SHP77 (cell line): Measurements from ENCODE around the gene XYLT1.
"Not testable (repeated sequence)": the region's sequence is repeated elsewhere in the genome, so short reads cannot be mapped to it uniquely, and the experiment has no call there.

ENCODE experiments used
- DNase-seq, 2 experiments: peaks; one replicate each; lab custom pipeline; 2025; lab: John Stamatoyannopoulos, UW

The XYLT1 gene

GRCh38 chr16:17470908-17471718 is at the start of gene XYLT1:
Gene XYLT1, minus strand, starts transcription at chr16:17470960. Its CDS starts 164 bp downstream, at chr16:17470796.
- DNase-seq = no peak

DNA sequence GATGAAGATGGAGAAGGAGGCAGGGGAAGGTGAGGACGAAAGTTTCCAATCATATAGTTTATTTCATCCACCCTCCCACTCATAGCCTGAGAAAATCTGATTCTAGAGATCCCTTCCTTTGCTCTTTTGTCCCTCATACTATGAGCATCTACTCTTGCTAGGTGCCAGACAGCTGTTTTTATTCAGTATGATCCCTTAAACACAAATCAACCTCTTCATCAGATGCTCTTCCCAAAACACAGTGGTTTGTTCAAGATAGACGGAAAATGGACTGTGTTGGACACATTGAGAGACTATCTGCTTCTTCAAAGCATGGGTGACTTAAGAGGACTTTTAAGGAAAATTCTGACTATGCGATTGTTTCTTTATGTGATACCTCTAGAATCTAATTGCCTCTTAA is 49.4 kb upstream of the XYLT1 start:
- DNase-seq = no peak

DNA sequence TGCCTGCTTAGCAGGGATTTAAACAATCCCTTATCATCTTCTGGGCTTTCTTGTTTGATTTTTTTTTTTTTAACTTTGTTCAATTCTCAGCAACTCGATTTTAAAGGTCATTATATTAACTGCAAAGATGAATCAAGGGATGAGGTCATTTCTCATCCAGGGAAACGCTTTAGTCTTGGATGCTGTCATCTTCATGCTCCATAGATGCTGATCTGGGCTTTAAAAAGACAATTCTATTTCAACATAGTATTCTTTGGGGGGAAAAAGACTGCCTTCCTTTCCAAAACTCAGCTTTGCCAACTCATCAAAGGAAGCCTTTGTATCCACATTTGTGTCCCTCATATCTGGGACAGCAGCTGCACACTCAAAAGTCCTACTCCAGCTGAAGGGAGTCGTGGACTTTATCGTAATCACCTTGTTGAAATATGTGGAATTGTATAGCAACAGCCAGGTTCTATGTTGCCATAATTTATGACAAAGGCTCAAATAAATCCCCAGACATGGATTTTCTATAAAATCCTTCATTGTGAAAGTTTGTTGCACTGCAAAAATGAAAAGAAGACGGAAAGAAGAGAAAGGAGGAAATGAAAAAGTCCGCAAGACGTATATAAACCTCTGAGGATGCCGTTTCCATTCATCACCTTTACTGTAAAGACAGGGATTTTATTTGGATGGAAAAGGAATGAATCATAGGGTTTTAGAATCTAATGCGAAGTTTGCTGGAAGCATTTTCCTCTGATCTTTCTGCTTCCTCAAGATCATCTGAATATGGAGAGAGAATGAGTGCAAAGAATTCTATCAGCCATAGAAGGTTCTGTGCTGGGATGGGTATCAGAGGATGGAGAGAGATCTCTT is 48.6 kb upstream of the XYLT1 start:
- no peak for DNase-seq

DNA sequence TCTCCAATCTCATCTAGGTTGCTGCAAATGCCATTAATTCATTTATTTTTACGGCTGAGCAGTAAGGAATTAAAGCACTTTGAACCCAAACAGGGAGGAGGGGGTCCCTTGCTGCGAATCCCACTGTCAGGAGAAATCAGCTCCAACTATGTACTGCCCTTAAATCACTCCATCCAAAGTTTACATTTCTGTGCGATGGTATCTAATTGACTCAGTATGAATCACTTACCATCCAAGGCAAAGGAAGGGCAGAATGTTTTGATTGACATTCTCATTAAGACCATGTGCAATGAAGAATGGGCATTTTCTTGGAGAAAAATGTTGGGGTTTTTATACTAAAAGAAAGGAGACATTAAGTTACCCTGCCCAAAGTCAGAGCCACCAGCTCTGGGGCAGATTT is 47.7 kb upstream of the XYLT1 start:
- DNase-seq = no peak

DNA sequence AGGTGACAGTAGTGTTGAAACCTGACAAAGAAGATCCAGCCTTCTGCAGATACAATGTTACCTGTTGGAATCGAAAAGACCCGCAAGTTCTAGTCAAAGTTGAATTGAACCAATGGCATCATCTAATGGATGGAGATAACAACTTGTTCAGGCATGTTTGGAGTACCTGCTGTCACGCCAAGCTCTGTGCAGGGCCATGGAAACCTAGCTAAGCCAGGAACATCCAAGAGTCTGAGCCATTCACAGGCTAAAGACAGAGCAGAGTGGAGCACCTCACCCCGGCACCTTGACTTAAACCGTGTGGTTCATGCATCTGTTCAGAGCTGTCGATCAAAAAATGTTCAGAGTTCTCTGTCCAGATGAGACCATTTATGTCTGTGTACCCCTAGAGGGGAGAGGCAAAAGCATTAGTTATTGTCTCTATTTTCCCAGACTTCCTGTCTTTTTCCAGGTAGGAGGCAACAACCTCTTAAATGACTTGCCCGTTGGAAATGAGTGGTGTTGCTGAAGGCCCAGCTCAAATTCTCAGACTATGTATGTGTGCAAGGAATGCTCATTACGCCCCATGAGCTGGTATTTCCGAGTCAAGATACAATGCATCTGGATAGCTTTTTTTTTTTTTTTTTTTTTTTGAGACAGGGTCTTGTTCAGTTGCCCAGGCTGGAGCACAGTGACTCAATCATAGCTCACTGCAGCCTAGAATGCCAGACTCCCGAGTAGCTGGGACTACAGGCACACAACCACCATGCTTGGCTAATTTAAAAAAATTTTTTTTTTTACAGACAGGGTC is 44.9 kb upstream of the XYLT1 start:
- no peak for DNase-seq

- DNase-seq = no peak
Measured at GRCh38 chr16:17512636-17513220, 42.0 kb upstream of the XYLT1 start.

GRCh38 chr16:17511340-17511739 is 40.6 kb upstream of the XYLT1 start:
- DNase-seq = no peak

DNA sequence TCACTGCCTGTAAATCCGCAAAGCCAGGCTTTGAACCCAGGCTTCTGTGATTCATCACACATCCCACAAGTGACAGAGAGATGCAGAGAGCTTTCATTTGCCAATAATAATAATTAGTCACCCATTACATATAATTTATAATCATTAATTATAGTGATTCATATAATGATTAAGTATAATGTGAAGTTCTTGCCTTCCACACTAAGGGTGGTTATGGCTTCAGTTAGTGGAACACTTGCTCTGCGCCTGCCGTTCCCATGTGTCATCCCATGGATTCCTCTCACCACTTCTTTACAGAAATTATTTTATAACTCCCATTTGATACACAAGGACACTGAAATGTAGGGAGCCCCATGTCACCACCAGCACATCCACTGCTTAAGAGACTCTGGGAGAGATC is 39.8 kb upstream of the XYLT1 start:
- no peak for DNase-seq

GRCh38 chr16:17509194-17509593 is 38.4 kb upstream of the XYLT1 start:
- DNase-seq = no peak

GRCh38 chr16:17508303-17508702 is 37.5 kb upstream of the XYLT1 start:
- no peak for DNase-seq

- not testable (repeated sequence) for DNase-seq
Measured at GRCh38 chr16:17507516-17507915, 36.8 kb upstream of the XYLT1 start.

GRCh38 chr16:17505828-17506227 is 35.1 kb upstream of the XYLT1 start:
- not testable (repeated sequence) for DNase-seq

- DNase-seq = no peak
Measured at GRCh38 chr16:17504050-17504449, 33.3 kb upstream of the XYLT1 start.

DNA sequence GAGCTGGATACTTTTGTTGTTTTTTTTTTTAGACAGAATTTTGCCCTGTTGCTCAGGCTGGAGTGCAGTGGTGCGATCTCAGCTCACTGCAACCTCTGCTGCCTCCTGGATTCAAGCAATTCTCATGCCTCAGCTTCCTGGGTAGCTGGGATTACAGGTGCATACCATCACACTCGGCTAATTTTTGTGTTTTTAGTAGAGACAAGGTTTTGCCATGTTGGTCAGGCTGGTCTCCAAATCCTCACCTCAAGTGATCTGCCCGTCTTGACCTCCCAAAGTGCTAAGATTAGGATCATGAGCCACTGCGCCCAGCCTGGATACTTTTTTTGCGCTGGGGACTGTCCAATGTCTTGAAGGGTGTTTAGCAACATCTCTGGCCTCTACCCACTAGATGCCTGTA is 32.6 kb upstream of the XYLT1 start:
- DNase-seq = no peak

DNA sequence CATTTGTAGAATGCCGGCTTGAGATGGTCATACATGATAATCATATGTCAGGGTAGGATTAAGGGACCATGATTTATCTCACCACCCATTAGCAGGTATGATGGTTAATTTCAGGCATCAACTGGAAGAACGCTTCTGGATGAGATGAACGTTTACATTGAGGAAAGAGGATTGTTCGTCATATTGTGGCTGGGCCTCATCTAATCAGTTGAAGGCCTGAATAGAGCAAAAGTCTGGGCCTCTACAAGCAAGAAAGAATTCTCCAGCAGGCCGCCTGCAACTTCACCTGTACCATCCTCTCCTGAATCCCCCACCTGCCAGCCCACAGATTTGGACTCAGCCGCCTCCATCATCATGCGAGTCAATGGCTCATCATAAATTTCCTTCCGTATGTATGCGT is 30.6 kb upstream of the XYLT1 start:
- DNase-seq = no peak

GRCh38 chr16:17499223-17499902 is 28.6 kb upstream of the XYLT1 start:
- DNase-seq = no peak

- no peak for DNase-seq
Measured at GRCh38 chr16:17497648-17498047, 26.9 kb upstream of the XYLT1 start.

DNA sequence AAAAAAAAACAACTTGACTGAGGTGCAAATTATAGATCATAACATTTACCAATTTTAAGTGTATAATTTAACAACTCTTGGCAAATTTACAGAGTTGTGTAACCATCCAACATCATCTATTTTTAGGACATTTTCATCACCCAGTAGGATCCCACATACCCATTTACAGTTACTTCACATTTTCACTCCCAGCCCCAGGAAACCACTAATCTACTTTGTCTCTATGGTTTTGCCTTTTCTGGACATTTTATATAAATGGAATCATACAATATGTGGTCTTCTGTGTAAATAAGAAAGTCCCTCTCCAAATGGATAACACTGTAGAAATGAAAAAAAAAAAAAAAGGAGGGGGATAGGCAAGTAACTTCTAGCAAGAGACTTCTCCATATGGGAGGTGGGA is 26.1 kb upstream of the XYLT1 start:
- DNase-seq = no peak

GRCh38 chr16:17493012-17493411 is 22.3 kb upstream of the XYLT1 start:
- DNase-seq = no peak

GRCh38 chr16:17491140-17491662 is 20.4 kb upstream of the XYLT1 start:
- no peak for DNase-seq

DNA sequence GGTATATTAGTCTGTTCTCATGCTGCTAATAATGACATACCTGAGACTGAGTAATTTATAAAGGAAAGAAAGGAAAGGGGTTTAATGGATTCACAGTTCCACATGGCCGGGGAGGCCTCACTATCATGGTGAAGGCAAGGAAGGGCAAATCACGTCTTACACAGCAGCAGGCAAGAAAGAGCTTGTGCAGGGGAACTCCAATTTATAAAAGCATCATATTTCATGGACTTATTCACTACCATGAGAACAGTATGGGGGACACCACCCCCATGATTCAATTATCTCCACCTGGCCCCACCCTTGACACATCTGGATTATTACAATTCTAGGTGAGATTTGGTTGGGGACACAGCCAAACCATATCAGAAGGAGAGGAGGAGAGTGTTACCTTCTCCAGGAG is 17.7 kb upstream of the XYLT1 start:
- DNase-seq = no peak
